RPMI7951 (cell line): ENCODE results near the gene HSPA5. TPM values are rescaled to one million over a fixed set of nuclear protein-coding genes. Genes with fewer than 3 reads are reported as not detected.

ENCODE experiments used
- DNase-seq: peaks from one replicate; pipeline ENCODE4 v3.0.0-alpha.2; 2012; ENCODE audit warnings: low read depth
- total RNA-seq: library from RNA; depleted of rRNA; stranded (reverse); fragments of >200 nt; shearing (Covaris generic); gene quantifications from 2 replicates; pipeline ENCODE4 v1.2.3, GENCODE V29; 2014; rRNA removed

Gene HSPA5
- total RNA-seq, 1 experiment from 2014 or later = 51.2 TPM

DNA sequence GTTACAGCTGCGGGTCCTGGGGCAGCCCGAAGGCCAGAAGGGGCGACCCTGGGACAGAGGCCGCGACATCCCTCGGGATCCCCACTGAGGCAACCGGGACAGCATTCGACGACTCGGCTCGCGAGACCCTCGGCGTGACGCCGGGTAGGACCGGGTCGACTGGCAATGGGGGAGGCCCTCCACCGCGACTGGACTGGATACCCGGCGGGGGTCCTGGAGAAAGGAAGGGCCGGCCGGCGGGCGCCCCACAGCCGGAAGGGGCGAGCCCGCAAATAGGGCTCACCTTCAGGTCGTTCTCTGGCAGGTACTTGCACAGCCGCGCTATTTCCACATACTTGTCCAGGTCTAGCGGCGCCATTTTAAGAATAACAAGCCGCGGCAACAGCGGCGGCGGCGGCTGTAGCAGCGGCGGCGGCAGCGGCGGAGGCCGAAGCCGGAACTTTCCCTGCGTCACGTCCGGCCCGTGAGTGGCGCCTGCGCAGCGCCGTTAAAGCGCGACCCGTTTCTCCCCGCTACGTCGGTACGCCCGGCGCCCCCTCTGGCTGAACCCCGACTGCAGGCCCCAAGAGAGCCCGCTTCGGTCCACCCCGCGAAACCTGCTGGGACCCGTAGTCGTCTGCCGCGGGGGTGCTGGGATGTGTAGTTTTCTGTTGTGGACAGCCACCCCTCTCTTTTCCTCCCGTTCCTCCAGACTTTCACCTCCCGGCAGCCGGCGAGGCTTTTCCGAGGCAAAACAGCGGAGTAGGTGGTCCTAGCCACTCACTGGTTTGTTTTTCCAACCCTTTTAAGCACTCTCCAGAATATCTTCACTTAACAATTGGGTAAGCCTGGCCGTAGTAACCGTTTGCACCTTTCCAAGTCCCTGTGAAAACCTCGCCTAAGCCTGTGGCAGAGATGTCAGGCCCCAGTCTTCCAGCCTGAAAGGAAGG lies 51.5 kb downstream of the HSPA5 start, which contains the start of gene PPP6C:
Gene PPP6C, minus strand, starts transcription at position 443 of the 929 bp plus-strand sequence. Its CDS starts 85 bp downstream, at position 358.
- DNase-seq = peak; percentile 90

DNA sequence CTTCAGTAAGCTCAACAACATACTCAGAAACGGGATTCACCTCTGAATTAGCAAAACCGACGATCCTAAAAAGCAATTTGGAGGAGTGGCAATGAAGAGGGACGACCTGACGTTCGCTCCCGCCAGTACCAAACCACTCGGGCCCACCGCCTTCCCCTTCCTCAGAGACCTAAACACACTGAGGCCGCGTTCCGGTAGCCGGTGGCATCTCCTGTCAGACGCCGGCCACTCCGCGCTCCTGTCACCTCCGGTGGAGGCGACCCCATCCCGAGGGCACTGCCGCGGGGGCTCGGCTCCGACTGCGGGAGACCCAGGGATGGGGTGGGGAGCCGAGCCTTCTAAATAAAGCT lies 52.2 kb downstream of the HSPA5 start:
- no peak for DNase-seq

Other genes with a start within 250 kb of the HSPA5 start
- 3.1 and 3.5 TPM in 2 replicates for gene SCAI, start 97.8 kb downstream of the HSPA5 start, total RNA-seq
- gene PPP6C, start 51.5 kb downstream of the HSPA5 start, total RNA-seq = 32.0 and 38.3 TPM in 2 replicates
- gene RABEPK, start 40.8 kb downstream of the HSPA5 start, total RNA-seq = 25.1 and 33.5 TPM in 2 replicates
- gene GAPVD1, start 20.5 kb upstream of the HSPA5 start, total RNA-seq = 22.2 and 24.9 TPM in 2 replicates